H1 (cell line): ENCODE results near the gene SPTBN5. TPM values are rescaled to one million over a fixed set of nuclear protein-coding genes. Genes with fewer than 3 reads are reported as not detected.
A peak's percentile ranks its signal among the peaks of the same experiment; 100 is the strongest.

Experiments
- CTCF ChIA-PET: fragments of 300-600 bp; sonication (Branson Sonifier 250); formaldehyde crosslinking; loops from one replicate; lab custom pipeline; 2021; ENCODE audit not compliant: partially characterized antibody; lab: Charles Lee
- POLR2A ChIA-PET: fragments of 300-600 bp; sonication (Branson Sonifier 250); formaldehyde crosslinking; loops from one replicate; lab custom pipeline; 2021; ENCODE audit warnings: inconsistent platforms; ENCODE audit not compliant: partially characterized antibody; lab: Charles Lee
- DNase-seq, 2 experiments: peaks; one replicate each; pipeline versions ENCODE4 v3.0.0 to v3.0.0-alpha.2; 2010 to 2022; ENCODE audit warnings: low spot score in 2 of 2, low read depth in 1 of 2, mixed read lengths in 1 of 2
- FAIRE-seq: peaks from 2 replicates; lab custom pipeline; 2011; peaks lifted over from hg19 to GRCh38; lab: Jason Lieb, UNC
- H2AFZ ChIP-seq: 2 replicates; pipeline ENCODE4 v1.8.1; 2012; ENCODE audit warnings: low read length, inconsistent platforms
- H2AK5ac ChIP-seq: 2 replicates; pipeline ENCODE4 v1.6.1; 2013; ENCODE audit warnings: low read depth, low read length
- H2BK120ac ChIP-seq: replicated peaks from 2 replicates; pipeline ENCODE3; 2013; ENCODE audit warnings: low read depth, low read length, inconsistent platforms
- H2BK12ac ChIP-seq: 2 replicates; pipeline ENCODE4 v1.6.1; 2013; ENCODE audit warnings: low read depth, low read length
- H2BK15ac ChIP-seq: 2 replicates; pipeline ENCODE4 v1.6.1; 2013; ENCODE audit warnings: low read length
- H2BK20ac ChIP-seq: 2 replicates; pipeline ENCODE4 v1.6.1; 2013; ENCODE audit warnings: low read length
- H2BK5ac ChIP-seq: 2 replicates; pipeline ENCODE4 v1.6.1; 2013; ENCODE audit warnings: low read depth, low read length
- H3K14ac ChIP-seq: 2 replicates; pipeline ENCODE4 v1.6.1; 2013; ENCODE audit warnings: inconsistent platforms; ENCODE audit not compliant: insufficient read length
- H3K18ac ChIP-seq: 2 replicates; pipeline ENCODE4 v1.6.1; 2013; ENCODE audit warnings: low read length; ENCODE audit errors: extremely low read depth
- H3K23ac ChIP-seq: 2 replicates; pipeline ENCODE4 v1.6.1; 2013; ENCODE audit warnings: inconsistent platforms; ENCODE audit not compliant: insufficient read length
- H3K23me2 ChIP-seq: 2 replicates; pipeline ENCODE4 v1.6.1; 2013; ENCODE audit warnings: low read depth, low read length
- H3K27ac ChIP-seq: 2 replicates; pipeline ENCODE4 v1.6.1; 2011; ENCODE audit warnings: low read depth, low read length, inconsistent platforms
- H3K27me3 ChIP-seq, 4 experiments: replicated peaks in 1 of 4; 1 replicate in 1 of 4; 2 replicates in 3 of 4; pipeline versions ENCODE4 v1.6.1 to v1.8.1; 2011 to 2013; ENCODE audit warnings: low read length in 3 of 4, mild to moderate bottlenecking in 3 of 4, inconsistent platforms in 2 of 4, mixed read lengths in 2 of 4, moderate library complexity in 1 of 4; ENCODE audit not compliant: control insufficient read depth in 3 of 4, insufficient read depth in 3 of 4; ENCODE audit errors: extremely low read depth in 1 of 4
- H3K36me3 ChIP-seq, 4 experiments: 2 replicates each; pipeline versions ENCODE4 v1.6.1 to v1.8.1; 2011 to 2013; ENCODE audit warnings: mild to moderate bottlenecking in 4 of 4, low read length in 3 of 4, moderate library complexity in 2 of 4, control low read depth in 1 of 4, inconsistent platforms in 1 of 4; ENCODE audit not compliant: insufficient read depth in 4 of 4, control insufficient read depth in 2 of 4
- H3K4ac ChIP-seq: replicated peaks from 2 replicates; pipeline ENCODE3; 2013; ENCODE audit warnings: low read length, low read depth, mixed read lengths, inconsistent platforms; ENCODE audit not compliant: insufficient read length
- H3K4me1 ChIP-seq, 4 experiments: replicated peaks in 1 of 4; 1 replicate in 1 of 4; 2 replicates in 3 of 4; pipeline versions ENCODE4 v1.6.1 to v1.8.1; 2011 to 2013; ENCODE audit warnings: low read length in 3 of 4, inconsistent platforms in 2 of 4, mixed read lengths in 1 of 4; ENCODE audit not compliant: insufficient read depth in 4 of 4, control insufficient read depth in 3 of 4
- H3K4me2 ChIP-seq, 2 experiments: 2 replicates each; pipeline versions ENCODE4 v1.6.1 to v1.8.1; 2011 to 2013; ENCODE audit warnings: low read depth in 2 of 2, low read length in 2 of 2, control low read depth in 1 of 2, inconsistent platforms in 1 of 2, mild to moderate bottlenecking in 1 of 2; ENCODE audit not compliant: insufficient read depth in 1 of 2
- H3K4me3 ChIP-seq, 4 experiments: fragments of 200-600, 300-600 bp in 1 of 4; sonication (generic), shearing (Covaris generic), sonication (Bioruptor Twin) in 1 of 4; 2 replicates each; pipeline versions ENCODE4 v1.5.1 to v1.8.1; 2011 to 2016; ENCODE audit warnings: low read length in 4 of 4, low read depth in 3 of 4, control low read depth in 2 of 4, inconsistent platforms in 2 of 4, mild to moderate bottlenecking in 2 of 4, mixed read lengths in 1 of 4, moderate library complexity in 1 of 4; ENCODE audit not compliant: insufficient read depth in 2 of 4; ENCODE audit errors: extremely low read depth in 1 of 4
- H3K56ac ChIP-seq: replicated peaks from 2 replicates; pipeline ENCODE3; 2013; ENCODE audit warnings: low read depth, mild to moderate bottlenecking, mixed read lengths, low read length, inconsistent platforms; ENCODE audit not compliant: insufficient read length
- H3K79me1 ChIP-seq: 2 replicates; pipeline ENCODE4 v1.6.1; 2013; ENCODE audit warnings: low read depth, low read length, control low read depth
- H3K79me2 ChIP-seq, 2 experiments: 2 replicates each; pipeline versions ENCODE4 v1.6.1 to v1.8.1; 2012 to 2013; ENCODE audit warnings: low read length in 2 of 2, mild to moderate bottlenecking in 2 of 2, inconsistent platforms in 1 of 2; ENCODE audit not compliant: insufficient read depth in 2 of 2, control insufficient read depth in 1 of 2
- H3K9ac ChIP-seq, 4 experiments: replicated peaks in 1 of 4; 1 replicate in 1 of 4; 2 replicates in 3 of 4; pipeline versions ENCODE4 v1.6.1 to v1.8.1; 2011 to 2013; ENCODE audit warnings: low read depth in 3 of 4, low read length in 3 of 4, control low read depth in 2 of 4, mild to moderate bottlenecking in 2 of 4, moderate library complexity in 2 of 4, inconsistent platforms in 1 of 4; ENCODE audit errors: extremely low read depth in 1 of 4
- H3K9me3 ChIP-seq, 2 experiments: 2 replicates each; pipeline versions ENCODE4 v1.6.1 to v1.8.1; 2012 to 2013; ENCODE audit warnings: mild to moderate bottlenecking in 2 of 2, moderate library complexity in 2 of 2, control low read depth in 1 of 2, inconsistent platforms in 1 of 2, low read depth in 1 of 2, low read length in 1 of 2, mixed read lengths in 1 of 2; ENCODE audit not compliant: insufficient read depth in 2 of 2
- H4K20me1 ChIP-seq, 2 experiments: replicated peaks in 1 of 2; 2 replicates each; pipeline versions ENCODE3 to v1.8.1; 2011 to 2013; ENCODE audit warnings: inconsistent platforms in 2 of 2, low read length in 2 of 2, mild to moderate bottlenecking in 1 of 2; ENCODE audit not compliant: insufficient read depth in 2 of 2, control insufficient read depth in 1 of 2
- H4K5ac ChIP-seq: 2 replicates; pipeline ENCODE4 v1.6.1; 2013; ENCODE audit warnings: low read length, low read depth, mixed read lengths, inconsistent platforms; ENCODE audit not compliant: insufficient read length
- H4K8ac ChIP-seq: 2 replicates; pipeline ENCODE4 v1.8.0; 2013; ENCODE audit warnings: mild to moderate bottlenecking, moderate library complexity, low read length, inconsistent platforms; ENCODE audit not compliant: insufficient read depth; ENCODE audit errors: extremely low read depth
- H4K91ac ChIP-seq: replicated peaks from 2 replicates; pipeline ENCODE3; 2013; ENCODE audit warnings: low read length, mixed read lengths, inconsistent platforms; ENCODE audit not compliant: insufficient read length
- CBX8 ChIP-seq: fragments of 300-800, 300-1000 bp; sonication (generic); IDR thresholded peaks from 2 replicates; pipeline ENCODE4 v1.7.1; 2016; ENCODE audit warnings: low read depth, low read length, borderline replicate concordance
- CHD2 ChIP-seq: IDR thresholded peaks from 2 replicates; pipeline ENCODE4 v1.6.1; 2012; ENCODE audit warnings: low read length, improper control_type of control experiment
- CREB1 ChIP-seq: IDR thresholded peaks from 2 replicates; pipeline ENCODE4 v1.6.1; 2012; ENCODE audit warnings: inconsistent platforms
- FOSL1 ChIP-seq: IDR thresholded peaks from 2 replicates; pipeline ENCODE4 v1.6.1; 2011; ENCODE audit warnings: mild to moderate bottlenecking, low read depth, low read length, moderate library complexity; ENCODE audit not compliant: insufficient read depth
- JUN ChIP-seq: IDR thresholded peaks from 2 replicates; pipeline ENCODE4 v1.6.1; 2011; ENCODE audit warnings: low read depth, mild to moderate bottlenecking, improper control_type of control experiment, low read length
- KDM4A ChIP-seq: IDR thresholded peaks from one replicate; pipeline ENCODE4 v1.7.1; 2012; ENCODE audit warnings: low read depth, mild to moderate bottlenecking, moderate library complexity, low read length, inconsistent platforms; ENCODE audit not compliant: severe bottlenecking
- RAD21 ChIP-seq, 2 experiments: IDR thresholded peaks in 1 of 2; conservative IDR thresholded peaks in 1 of 2; 2 replicates each; pipeline ENCODE4 v1.6.1; 2011; ENCODE audit warnings: low read depth in 2 of 2, low read length in 2 of 2, improper control_type of control experiment in 1 of 2, inconsistent platforms in 1 of 2, mild to moderate bottlenecking in 1 of 2, moderate library complexity in 1 of 2
- SIX5 ChIP-seq: IDR thresholded peaks from 2 replicates; pipeline ENCODE4 v1.6.1; 2011; ENCODE audit warnings: mild to moderate bottlenecking, low read depth, low read length
- TAF1 ChIP-seq: IDR thresholded peaks from 2 replicates; pipeline ENCODE4 v1.6.1; 2011; ENCODE audit warnings: mild to moderate bottlenecking, low read depth, low read length
- WGBS, 2 experiments: shearing (Covaris generic) in 1 of 2; methylation state at CpG; one replicate each; pipeline versions ENCODE4 v1.1.6 to v1.1.7; 2013 to 2015; ENCODE audit warnings: low lambda C conversion rate in 2 of 2, mixed read lengths in 2 of 2, inconsistent platforms in 1 of 2, low coverage in 1 of 2, missing lambda C conversion rate in 1 of 2; ENCODE audit not compliant: insufficient replicate concordance in 2 of 2, insufficient coverage in 1 of 2, insufficient read length in 1 of 2; ENCODE audit errors: extremely low coverage in 1 of 2, missing lambda C conversion rate in 1 of 2; 5-methylcytosine and 5-hydroxymethylcytosine counted together
- polyA plus RNA-seq, 7 experiments: library from polyadenylated mRNA; depleted of rRNA in 3 of 7; stranded (reverse) in 5 of 7; unstranded in 2 of 7; fragments of >200 nt in 5 of 7; fragments of 200-250 nt in 2 of 7; gene quantifications; 1 replicate in 5 of 7; 2 replicates in 1 of 7; 4 replicates in 1 of 7; pipeline versions ENCODE4 v1.2.1 to v1.2.3, GENCODE V29; 2011 to 2013; ENCODE audit warnings: missing spikeins in 2 of 7, mixed read lengths in 2 of 7
- total RNA-seq: library from RNA; stranded (reverse); fragmentation: NEBNext Ultra II Directional; extraction: Animal tissue kit (Norgen Biotek cat#: 25700); gene quantifications from 2 replicates; pipeline ENCODE4 v1.2.1, GENCODE V29; 2021

SPTBN5 gene
- total and polyA plus RNA-seq, 2 of the 8 experiments (the other 6 are each of a cell fraction or from before 2014, with no cell fraction given): 0.32 to 0.84 TPM

DNA sequence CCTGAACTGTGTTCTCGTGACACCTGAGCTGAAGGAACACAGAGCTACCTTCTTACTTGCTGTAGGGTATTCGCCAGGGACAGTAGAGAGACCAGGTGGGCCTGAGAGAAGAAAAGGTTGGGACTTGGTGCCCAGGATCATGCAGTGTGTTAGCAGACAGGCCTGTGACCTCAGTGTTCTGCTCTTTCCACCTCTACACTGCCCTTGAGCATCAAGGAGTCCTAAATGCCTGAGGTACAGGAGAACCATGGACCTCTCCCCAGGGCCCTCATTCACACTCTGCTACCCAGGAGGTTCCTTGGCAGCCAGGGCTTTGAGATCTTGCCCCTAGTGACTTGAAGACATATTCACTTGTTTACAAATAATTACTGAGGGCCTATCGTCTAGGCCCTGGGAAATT, 88.1 kb downstream of the SPTBN5 start:
- Histone ChIP-seq H3K79me1 (no peaks in the 10 kb centered on the region), H2AK5ac (no peak overlapping the region), H3K23ac (no peak overlapping the region), H2BK5ac (peak overlapping the region; percentile 66; the same call in 1 of the 2 replicates), H3K27me3 (no peaks in the 10 kb centered on the region), H3K56ac (no peak overlapping the region), H3K36me3 (no peaks in the 10 kb centered on the region), H2BK120ac (no peak overlapping the region), H3K79me2 (no peaks in the 10 kb centered on the region), H4K5ac (no peak overlapping the region), H3K4me2 (no peak overlapping the region), H3K4ac (no peak overlapping the region), H3K14ac (no peak overlapping the region), H2BK20ac (no peak overlapping the region), H3K4me1 (peaks cover 0 to 4% (median 2%) of the 10 kb centered on the region in 4 experiments; a peak in 4 of 7 replicates), H4K8ac (no peak overlapping the region), H2AFZ (no peak overlapping the region), H3K18ac (no peak overlapping the region), H4K20me1 (no peaks in the 10 kb centered on the region), H2BK15ac (no peak overlapping the region), H2BK12ac (no peak overlapping the region), H3K23me2 (no peaks in the 10 kb centered on the region), H4K91ac (no peak overlapping the region), H3K27ac (no peak overlapping the region), H3K9ac (no peak overlapping the region), H3K9me3 (no peaks in the 10 kb centered on the region), H3K4me3 (no peak overlapping the region)
- 95% methylated on average over 3 of the region's 3 CpGs; no CpG with 5 or more reads in 1 of the 2 experiments for WGBS, 2 experiments
- ChIA-PET CTCF (interaction anchor here (0.9 to 13.7 kb wide), 11 partner anchors 11 to 203 kb away, joined by 3 to 283 read pairs (median 4); partner anchors contain the start of gene MAPKBP1), POLR2A (no interaction called here)
- no peak for TF ChIP-seq TAF1
- no peak for TF ChIP-seq SIX5
- TF ChIP-seq CHD2: no peak
- no peak for TF ChIP-seq CBX8
- no peak for TF ChIP-seq KDM4A
- no peak for TF ChIP-seq RAD21 (IDR thresholded peaks at IDR 0.05 in 1 of 2, conservative IDR thresholded peaks at IDR 0.05 in 1 of 2; ENCODE audit: low read depth in 2 of 2, low read length in 2 of 2)
- no peak for TF ChIP-seq FOSL1
- no peak for TF ChIP-seq JUN
- no peak for TF ChIP-seq CREB1
- FAIRE-seq (no peak), DNase-seq (no peak)
